NCI-H226 (cell line): ENCODE data around the gene IL17RC.
"Not testable (repeated sequence)": the region's sequence is repeated elsewhere in the genome, so short reads cannot be mapped to it uniquely, and the experiment has no call there.

Experiments used
- DNase-seq: peaks from one replicate; pipeline ENCODE4 v3.0.0-alpha.2; 2015

The IL17RC gene

GRCh38 chr3:9895715-9896114, 21.2 kb upstream of the IL17RC start:
- not testable (repeated sequence) for DNase-seq

GRCh38 chr3:9896755-9897407, 20.0 kb upstream of the IL17RC start:
- peak; percentile 35 for DNase-seq

- DNase-seq, result peak; percentile 66
These were observed 19.2 kb upstream of the IL17RC start for GRCh38 chr3:9897408-9898372.

GRCh38 chr3:9898467-9899241, 18.2 kb upstream of the IL17RC start:
- peak; percentile 45 for DNase-seq

- DNase-seq, result no peak
These were observed 17.6 kb upstream of the IL17RC start for GRCh38 chr3:9899289-9899791.

GRCh38 chr3:9900965-9901415, 15.9 kb upstream of the IL17RC start:
- not testable (repeated sequence) for DNase-seq

GRCh38 chr3:9901967-9902366, 14.9 kb upstream of the IL17RC start:
- DNase-seq, result peak; percentile 48

- no peak for DNase-seq
These were observed 14.3 kb upstream of the IL17RC start, which contains the start of gene IL17RE for GRCh38 chr3:9902372-9903237. IL17RE (plus strand) TSS chr3:9902848; CDS start chr3:9902933, 85 bp downstream.

- DNase-seq, result peak; percentile 53
These were observed 13.7 kb upstream of the IL17RC start for GRCh38 chr3:9903238-9903624.

- DNase-seq, result no peak
These were observed 13.0 kb upstream of the IL17RC start for GRCh38 chr3:9903904-9904303.

- DNase-seq, result no peak
These were observed 10.4 kb upstream of the IL17RC start for GRCh38 chr3:9906480-9906879.

- no peak for DNase-seq
These were observed 8.6 kb upstream of the IL17RC start for GRCh38 chr3:9908286-9908685.

GRCh38 chr3:9909221-9910013, 7.5 kb upstream of the IL17RC start:
- no peak for DNase-seq

- no peak for DNase-seq
These were observed 5.0 kb upstream of the IL17RC start for GRCh38 chr3:9911863-9912262.

- DNase-seq, result peak; percentile 71
These were observed 4.5 kb upstream of the IL17RC start for GRCh38 chr3:9912294-9912935.

- no peak for DNase-seq
These were observed 3.3 kb upstream of the IL17RC start for GRCh38 chr3:9913601-9914000.

GRCh38 chr3:9914011-9914410, 2.9 kb upstream of the IL17RC start:
- DNase-seq, result no peak

GRCh38 chr3:9914559-9915253, 2.2 kb upstream of the IL17RC start:
- no peak for DNase-seq

GRCh38 chr3:9915254-9916141, 1.4 kb upstream of the IL17RC start:
- DNase-seq, result no peak
